Measurements from ENCODE around the gene ZNF594. TPM values are rescaled to one million over a fixed set of nuclear protein-coding genes. Genes with fewer than 3 reads are reported as not detected.

ZNF594 gene
- total RNA-seq, 1 donor from 2014 or later = 21.2 TPM

DNA sequence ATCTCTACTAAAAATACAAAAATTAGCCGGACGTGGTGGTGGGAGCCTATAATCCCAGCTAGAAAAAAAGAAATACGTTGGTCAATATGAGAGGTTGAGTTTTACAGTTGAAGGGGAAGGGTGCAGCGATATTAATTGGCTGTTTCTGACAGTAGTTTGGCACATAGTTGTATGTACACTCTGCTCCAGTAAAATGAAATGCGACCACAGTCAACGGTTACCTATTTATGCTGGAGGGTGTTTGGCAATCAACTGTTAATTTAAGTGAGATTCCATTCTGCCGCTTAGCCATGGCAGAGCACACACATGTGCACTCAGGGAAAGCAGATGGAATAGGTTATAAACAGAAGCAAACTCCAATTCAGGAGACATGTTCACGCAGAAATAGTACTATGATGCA is 9.3 kb upstream of the ZNF594 start:
- DNase-seq = no peak
- Mint-ChIP-seq H3K9me3 (ENCODE audit: unreplicated experiment) (peaks cover 1% of the 10 kb centered on the region), H3K27ac (ENCODE audit: unreplicated experiment) (no peak overlapping the region), H3K4me3 (ENCODE audit: unreplicated experiment) (no peak overlapping the region), H3K36me3 (ENCODE audit: unreplicated experiment) (no peaks in the 10 kb centered on the region), H3K4me1 (ENCODE audit: low read depth, unreplicated experiment) (no peaks in the 10 kb centered on the region), H3K27me3 (ENCODE audit: unreplicated experiment) (no peaks in the 10 kb centered on the region)
- TF ChIP-seq, protein P1, sequence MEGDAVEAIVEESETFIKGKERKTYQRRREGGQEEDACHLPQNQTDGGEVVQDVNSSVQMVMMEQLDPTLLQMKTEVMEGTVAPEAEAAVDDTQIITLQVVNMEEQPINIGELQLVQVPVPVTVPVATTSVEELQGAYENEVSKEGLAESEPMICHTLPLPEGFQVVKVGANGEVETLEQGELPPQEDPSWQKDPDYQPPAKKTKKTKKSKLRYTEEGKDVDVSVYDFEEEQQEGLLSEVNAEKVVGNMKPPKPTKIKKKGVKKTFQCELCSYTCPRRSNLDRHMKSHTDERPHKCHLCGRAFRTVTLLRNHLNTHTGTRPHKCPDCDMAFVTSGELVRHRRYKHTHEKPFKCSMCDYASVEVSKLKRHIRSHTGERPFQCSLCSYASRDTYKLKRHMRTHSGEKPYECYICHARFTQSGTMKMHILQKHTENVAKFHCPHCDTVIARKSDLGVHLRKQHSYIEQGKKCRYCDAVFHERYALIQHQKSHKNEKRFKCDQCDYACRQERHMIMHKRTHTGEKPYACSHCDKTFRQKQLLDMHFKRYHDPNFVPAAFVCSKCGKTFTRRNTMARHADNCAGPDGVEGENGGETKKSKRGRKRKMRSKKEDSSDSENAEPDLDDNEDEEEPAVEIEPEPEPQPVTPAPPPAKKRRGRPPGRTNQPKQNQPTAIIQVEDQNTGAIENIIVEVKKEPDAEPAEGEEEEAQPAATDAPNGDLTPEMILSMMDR (IDR thresholded peaks at IDR 0.05; ENCODE audit: partially characterized antibody, unreplicated experiment) = no peak

GRCh38 chr17:5200360-5200759 is 8.7 kb upstream of the ZNF594 start:
- Mint-ChIP-seq H3K4me1 (ENCODE audit: low read depth, unreplicated experiment) (no peaks in the 10 kb centered on the region), H3K9me3 (ENCODE audit: unreplicated experiment) (peaks cover 1% of the 10 kb centered on the region), H3K27ac (ENCODE audit: unreplicated experiment) (no peak overlapping the region), H3K4me3 (ENCODE audit: unreplicated experiment) (no peak overlapping the region), H3K27me3 (ENCODE audit: unreplicated experiment) (no peaks in the 10 kb centered on the region), H3K36me3 (ENCODE audit: unreplicated experiment) (no peaks in the 10 kb centered on the region)
- DNase-seq = no peak
- TF ChIP-seq, protein P1 (IDR thresholded peaks at IDR 0.05; ENCODE audit: partially characterized antibody, unreplicated experiment) = no peak

- Mint-ChIP-seq H3K4me3 (ENCODE audit: unreplicated experiment) (no peak overlapping the region), H3K36me3 (ENCODE audit: unreplicated experiment) (no peaks in the 10 kb centered on the region)
- DNase-seq = no peak
Measured at GRCh38 chr17:5198472-5198871, 6.8 kb upstream of the ZNF594 start.

DNA sequence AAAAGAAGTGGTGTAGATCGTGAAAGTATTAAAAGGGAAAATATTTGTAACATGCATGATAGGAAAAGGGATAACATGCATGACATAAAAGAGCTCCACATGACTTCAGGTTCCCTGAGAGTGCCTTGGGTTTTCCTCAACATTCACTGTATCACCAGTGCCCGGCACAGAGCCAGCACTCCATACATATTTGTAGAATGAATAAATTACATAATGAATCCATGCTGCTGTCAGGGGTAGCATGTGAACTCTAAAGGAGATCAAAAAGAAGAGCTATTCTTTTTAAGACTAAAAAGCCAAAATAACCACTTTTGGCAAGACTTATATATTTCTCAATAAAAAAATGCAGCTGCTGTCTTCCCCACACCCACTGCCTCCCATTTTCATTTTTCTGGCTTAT is 2.7 kb upstream of the ZNF594 start:
- Mint-ChIP-seq H3K27ac (ENCODE audit: unreplicated experiment) (no peak overlapping the region), H3K27me3 (ENCODE audit: unreplicated experiment) (peaks cover 3% of the 10 kb centered on the region), H3K4me1 (ENCODE audit: low read depth, unreplicated experiment) (peaks cover 8% of the 10 kb centered on the region), H3K36me3 (ENCODE audit: unreplicated experiment) (peaks cover 20% of the 10 kb centered on the region), H3K4me3 (ENCODE audit: unreplicated experiment) (no peak overlapping the region), H3K9me3 (ENCODE audit: unreplicated experiment) (peaks cover 13% of the 10 kb centered on the region)
- TF ChIP-seq, protein P1 (IDR thresholded peaks at IDR 0.05; ENCODE audit: partially characterized antibody, unreplicated experiment) = no peak
- no peak for DNase-seq

More at GRCh38 chr17:5198472-5198871, 6.8 kb upstream of the ZNF594 start:
- H3K27ac Mint-ChIP-seq (ENCODE audit: unreplicated experiment) = no peak overlapping the region
- no peaks in the 10 kb centered on the region for H3K4me1 Mint-ChIP-seq (ENCODE audit: low read depth, unreplicated experiment)
- no peaks in the 10 kb centered on the region for H3K27me3 Mint-ChIP-seq (ENCODE audit: unreplicated experiment)
- TF ChIP-seq, protein P1 (IDR thresholded peaks at IDR 0.05; ENCODE audit: partially characterized antibody, unreplicated experiment) = no peak
- H3K9me3 Mint-ChIP-seq (ENCODE audit: unreplicated experiment) = peaks cover 1% of the 10 kb centered on the region

DNA sequence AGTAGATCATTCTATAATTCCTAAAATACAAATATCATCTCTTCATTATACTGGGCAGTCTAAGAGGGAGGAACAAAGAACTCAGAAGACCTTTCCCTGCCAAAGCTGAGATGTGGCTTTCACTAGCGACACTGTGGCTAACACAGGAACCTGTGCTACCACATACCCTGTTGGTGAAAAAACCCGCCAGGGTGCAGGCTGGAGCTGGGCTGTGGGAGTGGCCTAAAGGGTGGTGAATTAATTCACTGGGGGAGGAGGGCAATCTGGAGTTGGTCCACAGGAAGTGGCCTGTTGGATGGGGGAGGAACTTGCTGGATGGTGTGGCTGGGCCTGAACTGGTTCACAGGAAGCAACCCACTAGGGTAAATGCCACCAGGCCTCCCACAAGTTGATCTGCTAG is 7.4 kb downstream of the ZNF594 start:
- H3K27ac Mint-ChIP-seq (ENCODE audit: unreplicated experiment) = no peak overlapping the region
- peaks cover 70% of the 10 kb centered on the region for H3K36me3 Mint-ChIP-seq (ENCODE audit: unreplicated experiment)
- no peak overlapping the region for H3K4me3 Mint-ChIP-seq (ENCODE audit: unreplicated experiment)
- no peaks in the 10 kb centered on the region for H3K4me1 Mint-ChIP-seq (ENCODE audit: low read depth, unreplicated experiment)
- TF ChIP-seq, protein P1 (IDR thresholded peaks at IDR 0.05; ENCODE audit: partially characterized antibody, unreplicated experiment) = no peak
- peaks cover 28% of the 10 kb centered on the region for H3K27me3 Mint-ChIP-seq (ENCODE audit: unreplicated experiment)
- H3K9me3 Mint-ChIP-seq (ENCODE audit: unreplicated experiment) = peaks cover 65% of the 10 kb centered on the region
- DNase-seq = no peak
